GM13977 (cell line): ENCODE measurements around the gene EHD2.
"Not testable (repeated sequence)": the region's sequence is repeated elsewhere in the genome, so short reads cannot be mapped to it uniquely, and the experiment has no call there.

ENCODE experiments used
- DNase-seq: peaks from one replicate; pipeline ENCODE4 v3.0.0; 2012; ENCODE audit warnings: low spot score
- in situ Hi-C: fragments of 300-500 bp; cut with MboI; formaldehyde crosslinking; loops from one replicate; pipeline ENCODE4 v1.12.0; 2022; ENCODE audit warnings: low sequenced_read_pairs, low pct_unique_long_range_greater_than_20kb, mixed read lengths, inconsistent platforms; ENCODE audit not compliant: unreplicated experiment
- TF ChIP-seq, protein P1 (sequence below): IDR thresholded peaks from 2 replicates; pipeline ENCODE4 v1.5.1; 2012; ENCODE audit warnings: mild to moderate bottlenecking, control low read depth; ENCODE audit not compliant: insufficient read depth; ENCODE audit errors: extremely low read depth, missing control alignments

The EHD2 gene

GRCh38 chr19:47758443-47758804 is 45.2 kb downstream of the EHD2 start:
- TF ChIP-seq, protein P1, sequence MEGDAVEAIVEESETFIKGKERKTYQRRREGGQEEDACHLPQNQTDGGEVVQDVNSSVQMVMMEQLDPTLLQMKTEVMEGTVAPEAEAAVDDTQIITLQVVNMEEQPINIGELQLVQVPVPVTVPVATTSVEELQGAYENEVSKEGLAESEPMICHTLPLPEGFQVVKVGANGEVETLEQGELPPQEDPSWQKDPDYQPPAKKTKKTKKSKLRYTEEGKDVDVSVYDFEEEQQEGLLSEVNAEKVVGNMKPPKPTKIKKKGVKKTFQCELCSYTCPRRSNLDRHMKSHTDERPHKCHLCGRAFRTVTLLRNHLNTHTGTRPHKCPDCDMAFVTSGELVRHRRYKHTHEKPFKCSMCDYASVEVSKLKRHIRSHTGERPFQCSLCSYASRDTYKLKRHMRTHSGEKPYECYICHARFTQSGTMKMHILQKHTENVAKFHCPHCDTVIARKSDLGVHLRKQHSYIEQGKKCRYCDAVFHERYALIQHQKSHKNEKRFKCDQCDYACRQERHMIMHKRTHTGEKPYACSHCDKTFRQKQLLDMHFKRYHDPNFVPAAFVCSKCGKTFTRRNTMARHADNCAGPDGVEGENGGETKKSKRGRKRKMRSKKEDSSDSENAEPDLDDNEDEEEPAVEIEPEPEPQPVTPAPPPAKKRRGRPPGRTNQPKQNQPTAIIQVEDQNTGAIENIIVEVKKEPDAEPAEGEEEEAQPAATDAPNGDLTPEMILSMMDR = no peak
- no peak for DNase-seq
- in situ Hi-C loops = no loop called here

- TF ChIP-seq, protein P1 = no peak
- in situ Hi-C loops = no loop called here
- DNase-seq = no peak
Measured at GRCh38 chr19:47760632-47760999, 47.4 kb downstream of the EHD2 start.

GRCh38 chr19:47761566-47761965 is 48.3 kb downstream of the EHD2 start:
- TF ChIP-seq, protein P1 = no peak
- in situ Hi-C loops = no loop called here

GRCh38 chr19:47762151-47762550 is 48.9 kb downstream of the EHD2 start:
- no peak for DNase-seq
- TF ChIP-seq, protein P1 = no peak
- in situ Hi-C loops = no loop called here

More at GRCh38 chr19:47761566-47761965, 48.3 kb downstream of the EHD2 start:
- no peak for DNase-seq

DNA sequence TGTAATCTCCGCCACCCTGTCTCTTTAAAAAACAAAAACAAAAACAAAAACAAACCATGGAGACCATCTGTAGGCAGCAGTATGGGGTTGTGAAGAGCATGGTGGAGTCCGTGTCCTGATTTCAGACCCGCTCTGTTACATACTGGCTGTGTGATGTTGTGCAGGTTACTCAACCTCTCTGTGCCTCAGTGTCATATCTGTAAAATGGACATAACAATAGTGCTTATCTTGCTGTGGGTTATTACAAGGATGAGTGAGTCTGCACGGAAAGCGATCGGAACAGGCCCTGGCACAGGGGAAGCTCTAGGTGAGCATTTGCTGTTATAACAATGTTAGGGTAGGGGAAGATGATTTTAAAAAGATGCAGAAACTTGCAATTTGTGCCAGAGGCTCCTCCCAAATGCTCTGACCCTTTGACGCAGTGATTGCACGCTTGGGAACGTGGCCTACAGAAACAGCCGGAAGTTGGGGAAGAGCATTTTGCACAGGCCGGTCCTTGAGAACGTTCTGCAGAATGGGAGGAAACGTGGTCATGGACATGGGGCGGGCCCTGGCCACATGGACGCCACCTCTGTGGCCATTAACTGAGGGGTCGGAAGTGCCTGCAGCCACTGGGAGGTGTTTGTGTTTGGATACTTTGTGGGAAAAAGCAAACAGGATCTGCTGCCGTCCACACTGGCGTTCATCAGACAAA is 49.5 kb downstream of the EHD2 start:
- TF ChIP-seq, protein P1 = no peak
- no peak for DNase-seq
- in situ Hi-C loops = no loop called here

DNA sequence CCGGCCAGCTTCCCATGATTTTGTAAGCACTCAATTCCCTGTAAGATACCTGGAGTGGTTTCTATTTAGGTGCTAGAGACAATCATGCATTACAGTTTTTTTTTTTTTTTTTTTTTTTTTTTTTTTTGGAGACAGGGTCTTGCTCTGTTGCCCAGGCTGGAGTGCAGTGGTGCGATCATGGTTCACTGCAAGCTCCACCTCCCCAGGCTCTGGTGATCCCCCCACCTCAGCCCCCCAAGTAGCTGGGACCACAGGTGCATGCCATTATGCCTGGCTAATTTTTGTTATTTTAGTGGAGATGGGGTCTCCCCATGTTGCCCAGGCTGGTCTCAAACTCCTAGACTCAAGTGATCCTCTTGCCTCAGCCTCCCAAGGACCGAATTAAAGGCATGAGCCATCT is 51.5 kb downstream of the EHD2 start:
- DNase-seq, in situ Hi-C loops: not testable (repeated sequence)

DNA sequence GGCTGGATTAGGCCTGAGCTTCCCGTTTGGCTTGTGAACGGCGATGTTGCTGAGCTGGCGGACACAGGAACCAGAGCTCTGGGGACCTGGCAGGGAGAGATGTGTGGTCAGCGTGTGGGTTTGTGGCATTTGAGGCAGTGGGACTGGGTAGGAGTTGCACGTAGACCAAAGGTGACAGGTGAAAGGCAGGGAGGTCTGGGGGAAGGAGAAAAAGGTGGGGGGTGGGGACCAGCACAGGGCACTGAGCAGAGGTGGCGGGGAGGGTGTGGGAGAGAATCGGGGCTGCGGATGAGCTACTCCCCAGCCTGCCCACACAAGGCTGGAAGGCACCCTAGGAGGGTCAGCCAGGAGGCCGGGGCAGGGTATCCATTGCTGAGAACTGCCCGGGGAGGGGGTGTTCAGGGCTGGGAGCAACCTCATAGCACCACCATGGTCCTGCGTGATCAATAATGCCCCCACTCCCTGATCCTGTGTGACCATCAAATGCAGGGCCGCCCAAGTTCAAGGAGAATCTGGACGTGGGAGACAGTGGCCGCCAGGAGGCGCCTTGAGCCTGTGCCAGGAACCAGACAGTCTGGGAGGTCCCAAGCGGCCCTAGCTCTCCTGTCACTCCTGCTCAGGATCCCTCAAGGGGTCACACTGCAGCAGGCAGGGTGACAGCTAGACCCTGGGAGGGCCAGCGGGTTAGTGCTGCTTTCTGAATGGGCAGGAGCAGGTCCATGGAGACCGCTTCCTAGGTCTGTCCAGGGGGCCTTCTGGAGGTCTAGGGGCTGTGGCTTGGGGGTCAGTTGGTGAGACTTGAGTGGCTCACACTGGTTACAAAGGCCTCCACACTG is 52.5 kb downstream of the EHD2 start:
- in situ Hi-C loops = no loop called here
- TF ChIP-seq, protein P1 = peak; percentile 86
- no peak for DNase-seq
